ENCODE measurements around the gene PXN. TPM values are rescaled to one million over a fixed set of nuclear protein-coding genes. Genes with fewer than 3 reads are reported as not detected.

Gene PXN
- total and polyA plus RNA-seq, 2 experiments from 2014 or later, result 38.4 to 76.0 TPM

DNA sequence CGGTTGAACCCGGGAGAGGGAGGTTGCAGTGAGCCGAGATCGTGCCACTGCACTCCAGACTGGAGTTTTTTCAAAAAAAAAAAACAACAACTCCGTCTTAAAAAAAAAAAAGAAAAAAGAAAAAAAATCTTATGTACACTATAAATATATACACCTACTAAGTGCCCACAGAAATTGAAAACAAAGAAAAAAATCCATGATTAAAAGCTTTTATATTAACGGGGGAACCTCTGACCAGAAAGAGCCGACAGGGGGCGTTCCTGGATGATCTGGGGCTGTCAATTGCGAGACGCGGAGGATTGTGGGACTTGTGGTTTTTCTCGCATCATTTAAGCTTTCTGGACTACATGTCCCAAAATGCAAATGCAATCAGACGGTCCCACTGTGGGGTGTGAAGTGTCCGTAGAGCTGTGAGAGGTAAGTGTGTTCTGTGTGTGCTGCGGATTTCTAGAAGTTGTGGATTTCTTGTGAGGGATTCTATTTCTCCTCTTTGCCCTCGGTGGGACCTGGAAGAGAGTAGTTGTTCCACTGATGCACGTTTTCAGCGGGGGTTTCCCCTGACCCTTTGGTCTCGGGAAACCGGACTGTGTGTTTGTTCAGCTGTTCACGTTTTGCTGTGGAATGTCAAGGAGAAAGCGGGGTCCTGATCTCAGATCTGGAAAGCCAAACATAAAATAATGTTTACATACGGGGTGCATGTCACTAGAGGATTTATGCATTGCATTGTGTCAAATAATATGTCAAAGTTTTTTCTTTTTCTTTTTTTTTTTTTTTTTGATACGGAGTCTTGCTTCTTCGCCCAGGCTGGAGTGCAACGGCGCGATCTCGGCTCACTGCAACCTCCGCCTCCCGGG, 36.7 kb upstream of the PXN start, which contains the start of gene SIRT4:
Gene SIRT4 (plus strand): TSS at position 360 of the 854 bp plus-strand sequence. CDS start 1,241 bp downstream, outside the sequence.
- no peaks in the 10 kb centered on the region; the same call in 2 of the 3 replicates for H3K9me3 Mint-ChIP-seq
- peak within 1 kb of the TSS; percentile 88 for H3K4me3 Mint-ChIP-seq
- H3K36me3 ChIP-seq (ENCODE audit: insufficient read depth), result no peaks in the 10 kb centered on the region
- peaks cover 13% of the 10 kb centered on the region for H3K27me3 Mint-ChIP-seq (ENCODE audit: insufficient read depth, low read depth, poor library complexity)
- ATAC-seq (peak; percentile 98), DNase-seq (ENCODE audit: low spot score) (peak; percentile 98)
- H3K4me2 ChIP-seq, result peak within 1 kb of the TSS; percentile 81
- no peaks in the 10 kb centered on the region for H3K9me2 ChIP-seq (ENCODE audit: insufficient read depth)
- H3K36me3 Mint-ChIP-seq (ENCODE audit: low read depth), result no peaks in the 10 kb centered on the region
- TF ChIP-seq ZNF114 (CRISPR knock-in tag; IDR thresholded peaks at IDR 0.05) (no peak), CREB1 (CRISPR knock-in tag; IDR thresholded peaks at IDR 0.05; ENCODE audit: low read depth) (peak; percentile 54; the same call in 1 of the 2 replicates), POLR2AphosphoS5 (IDR thresholded peaks at IDR 0.05; ENCODE audit: low read depth) (peak; percentile 59), STAT1 (IDR thresholded peaks at IDR 0.05; ENCODE audit: unreplicated experiment) (no peak), JUNB (IDR thresholded peaks at IDR 0.05; ENCODE audit: unreplicated experiment) (no peak), EZH2 (IDR thresholded peaks at IDR 0.05; ENCODE audit: low read depth, unreplicated experiment) (no peak), EZH2phosphoT487 (IDR thresholded peaks at IDR 0.05; ENCODE audit: unreplicated experiment) (no peak), NANOG (IDR thresholded peaks at IDR 0.05; ENCODE audit: borderline replicate concordance) (no peak), ZNF331 (CRISPR knock-in tag; IDR thresholded peaks at IDR 0.05; ENCODE audit: low read depth) (no peak)
- TF ChIP-seq, protein P1, sequence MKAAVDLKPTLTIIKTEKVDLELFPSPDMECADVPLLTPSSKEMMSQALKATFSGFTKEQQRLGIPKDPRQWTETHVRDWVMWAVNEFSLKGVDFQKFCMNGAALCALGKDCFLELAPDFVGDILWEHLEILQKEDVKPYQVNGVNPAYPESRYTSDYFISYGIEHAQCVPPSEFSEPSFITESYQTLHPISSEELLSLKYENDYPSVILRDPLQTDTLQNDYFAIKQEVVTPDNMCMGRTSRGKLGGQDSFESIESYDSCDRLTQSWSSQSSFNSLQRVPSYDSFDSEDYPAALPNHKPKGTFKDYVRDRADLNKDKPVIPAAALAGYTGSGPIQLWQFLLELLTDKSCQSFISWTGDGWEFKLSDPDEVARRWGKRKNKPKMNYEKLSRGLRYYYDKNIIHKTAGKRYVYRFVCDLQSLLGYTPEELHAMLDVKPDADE (IDR thresholded peaks at IDR 0.05), result peak; percentile 89
- TF ChIP-seq, protein P2, sequence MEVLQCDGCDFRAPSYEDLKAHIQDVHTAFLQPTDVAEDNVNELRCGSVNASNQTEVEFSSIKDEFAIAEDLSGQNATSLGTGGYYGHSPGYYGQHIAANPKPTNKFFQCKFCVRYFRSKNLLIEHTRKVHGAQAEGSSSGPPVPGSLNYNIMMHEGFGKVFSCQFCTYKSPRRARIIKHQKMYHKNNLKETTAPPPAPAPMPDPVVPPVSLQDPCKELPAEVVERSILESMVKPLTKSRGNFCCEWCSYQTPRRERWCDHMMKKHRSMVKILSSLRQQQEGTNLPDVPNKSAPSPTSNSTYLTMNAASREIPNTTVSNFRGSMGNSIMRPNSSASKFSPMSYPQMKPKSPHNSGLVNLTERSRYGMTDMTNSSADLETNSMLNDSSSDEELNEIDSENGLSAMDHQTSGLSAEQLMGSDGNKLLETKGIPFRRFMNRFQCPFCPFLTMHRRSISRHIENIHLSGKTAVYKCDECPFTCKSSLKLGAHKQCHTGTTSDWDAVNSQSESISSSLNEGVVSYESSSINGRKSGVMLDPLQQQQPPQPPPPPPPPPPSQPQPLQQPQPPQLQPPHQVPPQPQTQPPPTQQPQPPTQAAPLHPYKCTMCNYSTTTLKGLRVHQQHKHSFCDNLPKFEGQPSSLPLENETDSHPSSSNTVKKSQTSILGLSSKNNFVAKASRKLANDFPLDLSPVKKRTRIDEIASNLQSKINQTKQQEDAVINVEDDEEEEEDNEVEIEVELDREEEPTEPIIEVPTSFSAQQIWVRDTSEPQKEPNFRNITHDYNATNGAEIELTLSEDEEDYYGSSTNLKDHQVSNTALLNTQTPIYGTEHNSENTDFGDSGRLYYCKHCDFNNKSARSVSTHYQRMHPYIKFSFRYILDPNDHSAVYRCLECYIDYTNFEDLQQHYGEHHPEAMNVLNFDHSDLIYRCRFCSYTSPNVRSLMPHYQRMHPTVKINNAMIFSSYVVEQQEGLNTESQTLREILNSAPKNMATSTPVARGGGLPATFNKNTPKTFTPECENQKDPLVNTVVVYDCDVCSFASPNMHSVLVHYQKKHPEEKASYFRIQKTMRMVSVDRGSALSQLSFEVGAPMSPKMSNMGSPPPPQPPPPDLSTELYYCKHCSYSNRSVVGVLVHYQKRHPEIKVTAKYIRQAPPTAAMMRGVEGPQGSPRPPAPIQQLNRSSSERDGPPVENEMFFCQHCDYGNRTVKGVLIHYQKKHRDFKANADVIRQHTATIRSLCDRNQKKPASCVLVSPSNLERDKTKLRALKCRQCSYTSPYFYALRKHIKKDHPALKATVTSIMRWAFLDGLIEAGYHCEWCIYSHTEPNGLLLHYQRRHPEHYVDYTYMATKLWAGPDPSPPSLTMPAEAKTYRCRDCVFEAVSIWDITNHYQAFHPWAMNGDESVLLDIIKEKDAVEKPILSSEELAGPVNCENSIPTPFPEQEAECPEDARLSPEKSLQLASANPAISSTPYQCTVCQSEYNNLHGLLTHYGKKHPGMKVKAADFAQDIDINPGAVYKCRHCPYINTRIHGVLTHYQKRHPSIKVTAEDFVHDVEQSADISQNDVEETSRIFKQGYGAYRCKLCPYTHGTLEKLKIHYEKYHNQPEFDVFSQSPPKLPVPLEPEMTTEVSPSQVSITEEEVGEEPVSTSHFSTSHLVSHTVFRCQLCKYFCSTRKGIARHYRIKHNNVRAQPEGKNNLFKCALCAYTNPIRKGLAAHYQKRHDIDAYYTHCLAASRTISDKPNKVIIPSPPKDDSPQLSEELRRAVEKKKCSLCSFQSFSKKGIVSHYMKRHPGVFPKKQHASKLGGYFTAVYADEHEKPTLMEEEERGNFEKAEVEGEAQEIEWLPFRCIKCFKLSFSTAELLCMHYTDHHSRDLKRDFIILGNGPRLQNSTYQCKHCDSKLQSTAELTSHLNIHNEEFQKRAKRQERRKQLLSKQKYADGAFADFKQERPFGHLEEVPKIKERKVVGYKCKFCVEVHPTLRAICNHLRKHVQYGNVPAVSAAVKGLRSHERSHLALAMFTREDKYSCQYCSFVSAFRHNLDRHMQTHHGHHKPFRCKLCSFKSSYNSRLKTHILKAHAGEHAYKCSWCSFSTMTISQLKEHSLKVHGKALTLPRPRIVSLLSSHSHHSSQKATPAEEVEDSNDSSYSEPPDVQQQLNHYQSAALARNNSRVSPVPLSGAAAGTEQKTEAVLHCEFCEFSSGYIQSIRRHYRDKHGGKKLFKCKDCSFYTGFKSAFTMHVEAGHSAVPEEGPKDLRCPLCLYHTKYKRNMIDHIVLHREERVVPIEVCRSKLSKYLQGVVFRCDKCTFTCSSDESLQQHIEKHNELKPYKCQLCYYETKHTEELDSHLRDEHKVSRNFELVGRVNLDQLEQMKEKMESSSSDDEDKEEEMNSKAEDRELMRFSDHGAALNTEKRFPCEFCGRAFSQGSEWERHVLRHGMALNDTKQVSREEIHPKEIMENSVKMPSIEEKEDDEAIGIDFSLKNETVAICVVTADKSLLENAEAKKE (CRISPR knock-in tag; IDR thresholded peaks at IDR 0.05), result no peak
- TF ChIP-seq, protein P3, sequence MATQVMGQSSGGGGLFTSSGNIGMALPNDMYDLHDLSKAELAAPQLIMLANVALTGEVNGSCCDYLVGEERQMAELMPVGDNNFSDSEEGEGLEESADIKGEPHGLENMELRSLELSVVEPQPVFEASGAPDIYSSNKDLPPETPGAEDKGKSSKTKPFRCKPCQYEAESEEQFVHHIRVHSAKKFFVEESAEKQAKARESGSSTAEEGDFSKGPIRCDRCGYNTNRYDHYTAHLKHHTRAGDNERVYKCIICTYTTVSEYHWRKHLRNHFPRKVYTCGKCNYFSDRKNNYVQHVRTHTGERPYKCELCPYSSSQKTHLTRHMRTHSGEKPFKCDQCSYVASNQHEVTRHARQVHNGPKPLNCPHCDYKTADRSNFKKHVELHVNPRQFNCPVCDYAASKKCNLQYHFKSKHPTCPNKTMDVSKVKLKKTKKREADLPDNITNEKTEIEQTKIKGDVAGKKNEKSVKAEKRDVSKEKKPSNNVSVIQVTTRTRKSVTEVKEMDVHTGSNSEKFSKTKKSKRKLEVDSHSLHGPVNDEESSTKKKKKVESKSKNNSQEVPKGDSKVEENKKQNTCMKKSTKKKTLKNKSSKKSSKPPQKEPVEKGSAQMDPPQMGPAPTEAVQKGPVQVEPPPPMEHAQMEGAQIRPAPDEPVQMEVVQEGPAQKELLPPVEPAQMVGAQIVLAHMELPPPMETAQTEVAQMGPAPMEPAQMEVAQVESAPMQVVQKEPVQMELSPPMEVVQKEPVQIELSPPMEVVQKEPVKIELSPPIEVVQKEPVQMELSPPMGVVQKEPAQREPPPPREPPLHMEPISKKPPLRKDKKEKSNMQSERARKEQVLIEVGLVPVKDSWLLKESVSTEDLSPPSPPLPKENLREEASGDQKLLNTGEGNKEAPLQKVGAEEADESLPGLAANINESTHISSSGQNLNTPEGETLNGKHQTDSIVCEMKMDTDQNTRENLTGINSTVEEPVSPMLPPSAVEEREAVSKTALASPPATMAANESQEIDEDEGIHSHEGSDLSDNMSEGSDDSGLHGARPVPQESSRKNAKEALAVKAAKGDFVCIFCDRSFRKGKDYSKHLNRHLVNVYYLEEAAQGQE (IDR thresholded peaks at IDR 0.05; ENCODE audit: unreplicated experiment), result no peak
- TF ChIP-seq, protein P4, sequence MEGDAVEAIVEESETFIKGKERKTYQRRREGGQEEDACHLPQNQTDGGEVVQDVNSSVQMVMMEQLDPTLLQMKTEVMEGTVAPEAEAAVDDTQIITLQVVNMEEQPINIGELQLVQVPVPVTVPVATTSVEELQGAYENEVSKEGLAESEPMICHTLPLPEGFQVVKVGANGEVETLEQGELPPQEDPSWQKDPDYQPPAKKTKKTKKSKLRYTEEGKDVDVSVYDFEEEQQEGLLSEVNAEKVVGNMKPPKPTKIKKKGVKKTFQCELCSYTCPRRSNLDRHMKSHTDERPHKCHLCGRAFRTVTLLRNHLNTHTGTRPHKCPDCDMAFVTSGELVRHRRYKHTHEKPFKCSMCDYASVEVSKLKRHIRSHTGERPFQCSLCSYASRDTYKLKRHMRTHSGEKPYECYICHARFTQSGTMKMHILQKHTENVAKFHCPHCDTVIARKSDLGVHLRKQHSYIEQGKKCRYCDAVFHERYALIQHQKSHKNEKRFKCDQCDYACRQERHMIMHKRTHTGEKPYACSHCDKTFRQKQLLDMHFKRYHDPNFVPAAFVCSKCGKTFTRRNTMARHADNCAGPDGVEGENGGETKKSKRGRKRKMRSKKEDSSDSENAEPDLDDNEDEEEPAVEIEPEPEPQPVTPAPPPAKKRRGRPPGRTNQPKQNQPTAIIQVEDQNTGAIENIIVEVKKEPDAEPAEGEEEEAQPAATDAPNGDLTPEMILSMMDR (conservative IDR thresholded peaks at IDR 0.05; ENCODE audit: low read depth in 2 of 2), result peak; percentile 78 to 94
- no peak within 1 kb of the TSS for H3K27ac ChIP-seq (ENCODE audit: low read depth)
- H4K20me1 ChIP-seq (replicated peaks; ENCODE audit: insufficient read depth), result no peaks in the 10 kb centered on the region
- no peaks in the 10 kb centered on the region for H3F3A ChIP-seq (replicated peaks; ENCODE audit: low read depth)
- no peaks in the 10 kb centered on the region for H3K4me1 Mint-ChIP-seq
- H3K4me1 ChIP-seq (ENCODE audit: insufficient read depth), result no peaks in the 10 kb centered on the region
- H3K27me3 ChIP-seq (ENCODE audit: insufficient read depth), result no peaks in the 10 kb centered on the region
- no peaks in the 10 kb centered on the region for H3K79me2 ChIP-seq (replicated peaks; ENCODE audit: insufficient read depth)
- H3K4me3 ChIP-seq, result peak within 1 kb of the TSS; percentile 60
- H2AFZ ChIP-seq, result peak within 1 kb of the TSS; percentile 77
- peak within 1 kb of the TSS; percentile 87 for H3K27ac Mint-ChIP-seq

Data from GM23338 (cell line).